ENCODE results near the gene MRRF.

DNA sequence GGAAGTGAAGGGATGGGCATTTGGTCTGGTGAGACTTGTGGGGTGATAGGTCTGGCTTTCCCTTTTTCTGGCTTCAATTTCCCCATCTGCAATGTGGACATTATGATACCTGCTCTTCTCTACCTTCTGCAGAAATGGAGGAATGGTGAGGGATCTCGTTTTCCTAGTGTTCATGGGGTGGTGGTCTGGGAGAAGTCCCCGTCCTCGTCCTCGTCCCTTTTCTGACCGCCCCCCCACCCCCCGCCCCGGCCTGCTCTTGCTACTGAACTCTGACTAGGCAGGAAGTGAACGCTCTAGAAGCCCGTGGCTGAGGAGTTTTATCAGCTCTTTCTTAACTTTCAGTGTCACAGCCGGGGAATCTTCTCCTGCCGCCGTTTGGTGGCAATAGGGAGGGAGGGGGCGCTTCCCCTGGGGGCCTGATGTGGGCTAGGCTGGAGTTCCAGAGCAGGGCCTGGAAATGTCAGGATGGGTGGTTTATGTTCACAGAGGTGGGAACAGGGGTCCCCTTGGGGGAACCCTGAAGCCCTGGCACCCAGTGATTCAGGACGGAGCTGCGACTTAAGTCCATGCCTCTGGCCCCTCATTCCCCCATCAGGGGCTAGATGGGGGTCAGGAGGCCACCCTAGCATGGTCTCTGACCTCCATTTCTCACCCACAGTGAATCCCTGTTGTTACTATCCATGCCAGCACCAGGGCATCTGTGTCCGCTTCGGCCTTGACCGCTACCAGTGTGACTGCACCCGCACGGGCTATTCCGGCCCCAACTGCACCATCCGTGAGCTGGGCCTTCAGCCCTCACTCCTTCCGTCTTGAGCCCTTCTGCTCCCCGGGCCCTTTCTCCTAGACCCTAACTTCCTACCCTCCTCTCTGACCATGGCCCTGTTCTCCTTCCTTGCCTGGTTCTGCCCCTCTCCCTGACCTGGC is 112.8 kb downstream of the MRRF start:
- TF ChIP-seq EZH2 (IDR thresholded peaks at IDR 0.05; ENCODE audit: low read length, missing control alignments): no peak
- TF ChIP-seq, protein P1, sequence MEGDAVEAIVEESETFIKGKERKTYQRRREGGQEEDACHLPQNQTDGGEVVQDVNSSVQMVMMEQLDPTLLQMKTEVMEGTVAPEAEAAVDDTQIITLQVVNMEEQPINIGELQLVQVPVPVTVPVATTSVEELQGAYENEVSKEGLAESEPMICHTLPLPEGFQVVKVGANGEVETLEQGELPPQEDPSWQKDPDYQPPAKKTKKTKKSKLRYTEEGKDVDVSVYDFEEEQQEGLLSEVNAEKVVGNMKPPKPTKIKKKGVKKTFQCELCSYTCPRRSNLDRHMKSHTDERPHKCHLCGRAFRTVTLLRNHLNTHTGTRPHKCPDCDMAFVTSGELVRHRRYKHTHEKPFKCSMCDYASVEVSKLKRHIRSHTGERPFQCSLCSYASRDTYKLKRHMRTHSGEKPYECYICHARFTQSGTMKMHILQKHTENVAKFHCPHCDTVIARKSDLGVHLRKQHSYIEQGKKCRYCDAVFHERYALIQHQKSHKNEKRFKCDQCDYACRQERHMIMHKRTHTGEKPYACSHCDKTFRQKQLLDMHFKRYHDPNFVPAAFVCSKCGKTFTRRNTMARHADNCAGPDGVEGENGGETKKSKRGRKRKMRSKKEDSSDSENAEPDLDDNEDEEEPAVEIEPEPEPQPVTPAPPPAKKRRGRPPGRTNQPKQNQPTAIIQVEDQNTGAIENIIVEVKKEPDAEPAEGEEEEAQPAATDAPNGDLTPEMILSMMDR (conservative IDR thresholded peaks at IDR 0.05 in 1 of 2, IDR thresholded peaks at IDR 0.05 in 1 of 2; ENCODE audit: low read depth in 1 of 2, low read length in 2 of 2): no peak

Data from fibroblast of lung (primary cell).